ENCODE data around the gene RPS3A. TPM values are rescaled to one million over a fixed set of nuclear protein-coding genes. Genes with fewer than 3 reads are reported as not detected.
"Not testable (repeated sequence)": the region's sequence is repeated elsewhere in the genome, so short reads cannot be mapped to it uniquely, and the experiment has no call there.

Gene RPS3A
- total RNA-seq, 2 experiments from 2014 or later, result 1,980 to 2,148 TPM

GRCh38 chr4:151098979-151099228, 524 bp upstream of the RPS3A start:
- POLR2A ChIA-PET, result interaction anchor here (0.6 to 3.3 kb wide), 6 partner anchors 10 to 161 kb away, joined by 3 to 32 read pairs (median 4); partner anchors contain the start of gene LRBA
- H3K4me3 Mint-ChIP-seq, result peak overlapping the region; percentile 96
- H3K27ac Mint-ChIP-seq, result peak overlapping the region; percentile 96
- peaks cover 33% of the 10 kb centered on the region for H3K36me3 Mint-ChIP-seq
- no peak for ATAC-seq (ENCODE audit: low read depth)
- peaks cover 33% of the 10 kb centered on the region for H3K4me1 Mint-ChIP-seq
- no peaks in the 10 kb centered on the region for H3K27me3 Mint-ChIP-seq
- DNase-seq, result no peak
- H3K9me3 Mint-ChIP-seq, result no peaks in the 10 kb centered on the region

DNA sequence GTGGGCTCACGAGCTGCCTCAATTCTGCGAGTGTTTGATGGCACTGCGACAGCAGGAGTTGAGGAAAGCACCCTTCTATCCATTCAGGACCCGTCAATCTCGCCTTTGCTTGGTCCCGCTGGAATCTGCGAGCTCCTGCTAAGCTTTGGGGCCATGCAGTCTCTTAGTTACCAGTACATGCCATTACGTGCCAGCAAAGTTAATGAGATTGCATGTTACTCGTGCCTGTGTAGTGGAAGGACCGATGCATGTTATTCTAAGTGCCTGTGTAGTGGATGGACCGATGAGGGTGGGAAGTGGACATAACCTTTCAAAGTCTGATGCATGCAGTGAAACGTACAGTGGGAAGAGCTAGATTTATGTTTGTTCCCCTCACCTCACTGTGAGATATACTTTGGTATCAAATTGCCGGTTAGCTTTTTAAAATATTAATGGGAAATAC, 569 bp downstream of the RPS3A start:
- peak overlapping the region; percentile 96 for H3K27ac Mint-ChIP-seq
- H3K36me3 Mint-ChIP-seq, result peaks cover 40% of the 10 kb centered on the region
- DNase-seq (no peak), ATAC-seq (ENCODE audit: low read depth) (no peak)
- peaks cover 36% of the 10 kb centered on the region for H3K4me1 Mint-ChIP-seq
- POLR2A ChIA-PET, result interaction anchor here (0.5 to 1.8 kb wide), 3 partner anchors 61 to 88 kb away, joined by 3 to 4 read pairs (median 4); no protein-coding TSS in a partner anchor
- H3K4me3 Mint-ChIP-seq, result peak overlapping the region; percentile 96
- H3K27me3 Mint-ChIP-seq, result no peaks in the 10 kb centered on the region
- H3K9me3 Mint-ChIP-seq, result no peaks in the 10 kb centered on the region

DNA sequence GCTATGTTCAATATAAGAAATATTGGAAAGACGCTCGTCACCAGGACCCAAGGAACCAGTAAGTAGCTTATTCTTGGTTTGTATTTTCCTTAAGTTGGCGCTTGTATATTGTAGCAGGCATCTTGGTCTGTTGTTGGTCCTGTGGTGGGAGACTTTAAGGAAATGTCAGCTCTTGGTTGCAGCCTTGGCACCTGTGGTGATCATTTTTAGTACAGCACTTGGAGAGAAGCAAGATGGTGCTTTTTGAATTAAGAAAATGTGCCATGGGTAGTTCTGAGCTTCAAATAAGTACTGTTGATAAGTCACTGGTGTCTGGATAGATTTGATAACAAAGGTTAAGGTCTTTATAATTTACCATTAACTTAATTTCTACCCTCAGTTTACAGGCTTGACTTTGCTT, 1.1 kb downstream of the RPS3A start:
- ATAC-seq (ENCODE audit: low read depth) (no peak), DNase-seq (no peak)
- Mint-ChIP-seq H3K27me3 (no peaks in the 10 kb centered on the region), H3K9me3 (no peaks in the 10 kb centered on the region), H3K27ac (peak overlapping the region; percentile 96), H3K36me3 (peaks cover 40% of the 10 kb centered on the region), H3K4me1 (peaks cover 36% of the 10 kb centered on the region), H3K4me3 (peak overlapping the region; percentile 96)
- POLR2A ChIA-PET, result interaction anchor here (1.8 kb wide), 1 partner anchor 88 kb away, joined by 4 read pairs; no protein-coding TSS in a partner anchor

DNA sequence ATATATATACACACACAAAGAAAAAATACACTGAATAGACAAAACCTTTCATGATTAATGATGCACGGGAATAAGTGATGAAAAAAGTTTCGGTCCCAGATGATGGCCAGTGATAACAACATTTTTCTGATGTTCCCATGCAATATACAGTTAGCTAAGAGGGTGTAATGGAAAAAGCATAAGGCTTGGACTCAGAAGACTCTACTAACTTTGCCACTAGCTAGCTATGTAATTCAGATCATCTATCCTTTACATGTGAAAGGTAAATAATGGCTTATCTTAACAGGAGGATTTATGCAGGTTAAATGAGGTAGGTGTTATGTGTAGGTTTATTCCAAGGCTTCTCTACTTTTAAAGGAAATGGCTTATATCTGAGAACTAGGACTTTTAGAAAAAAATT, 4.3 kb downstream of the RPS3A start:
- DNase-seq (no peak), ATAC-seq (ENCODE audit: low read depth) (no peak)
- no peaks in the 10 kb centered on the region for H3K27me3 Mint-ChIP-seq
- no peak overlapping the region for H3K4me3 Mint-ChIP-seq
- H3K27ac Mint-ChIP-seq, result no peak overlapping the region
- no peaks in the 10 kb centered on the region for H3K9me3 Mint-ChIP-seq
- POLR2A ChIA-PET, result interaction anchor here (1.0 kb wide), 1 partner anchor 89 kb away, joined by 4 read pairs; the partner anchor contains the start of gene LRBA
- peaks cover 54% of the 10 kb centered on the region for H3K36me3 Mint-ChIP-seq
- H3K4me1 Mint-ChIP-seq, result peaks cover 30% of the 10 kb centered on the region

- Mint-ChIP-seq H3K4me1 (peaks cover 27% of the 10 kb centered on the region), H3K36me3 (peaks cover 55% of the 10 kb centered on the region), H3K4me3 (no peak overlapping the region)
Observed at GRCh38 chr4:151104621-151105020, 5.2 kb downstream of the RPS3A start.

GRCh38 chr4:151105454-151106032, 6.1 kb downstream of the RPS3A start:
- ATAC-seq (ENCODE audit: low read depth) (no peak), DNase-seq (no peak)
- H3K4me1 Mint-ChIP-seq, result peaks cover 25% of the 10 kb centered on the region
- H3K27ac Mint-ChIP-seq, result no peak overlapping the region
- no peak overlapping the region for H3K4me3 Mint-ChIP-seq
- peaks cover 48% of the 10 kb centered on the region for H3K36me3 Mint-ChIP-seq
- POLR2A ChIA-PET, result no interaction called here
- no peaks in the 10 kb centered on the region for H3K27me3 Mint-ChIP-seq
- no peaks in the 10 kb centered on the region for H3K9me3 Mint-ChIP-seq

More at GRCh38 chr4:151104621-151105020, 5.2 kb downstream of the RPS3A start:
- Mint-ChIP-seq H3K27ac (no peak overlapping the region), H3K9me3 (no peaks in the 10 kb centered on the region), H3K27me3 (no peaks in the 10 kb centered on the region)
- DNase-seq (no peak), ATAC-seq (ENCODE audit: low read depth) (no peak)
- POLR2A ChIA-PET, result no interaction called here

DNA sequence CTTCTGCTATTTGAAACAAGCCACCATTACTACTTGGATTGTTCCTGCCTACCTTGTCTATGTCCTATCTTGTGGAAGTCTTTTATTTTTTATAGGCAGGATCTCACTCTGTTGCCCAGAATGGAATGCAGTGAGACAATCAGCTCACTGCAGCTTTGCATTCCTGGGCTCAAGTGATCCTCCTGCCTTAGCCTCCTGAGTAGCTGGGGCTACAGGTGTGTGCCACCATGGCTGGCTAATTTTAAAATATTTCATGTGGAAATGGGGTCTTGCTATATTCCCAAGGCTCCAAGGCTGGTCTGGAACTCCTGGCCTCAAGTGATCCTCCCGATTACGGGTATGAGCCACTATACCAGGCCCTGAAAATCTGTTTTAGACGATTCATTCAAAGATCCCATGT, 7.6 kb downstream of the RPS3A start:
- Mint-ChIP-seq H3K4me3 (no peak overlapping the region), H3K27me3 (no peaks in the 10 kb centered on the region), H3K4me1 (peaks cover 13% of the 10 kb centered on the region), H3K9me3 (no peaks in the 10 kb centered on the region), H3K36me3 (peaks cover 35% of the 10 kb centered on the region), H3K27ac (no peak overlapping the region)
- no peak for DNase-seq
- POLR2A ChIA-PET, result no interaction called here
- ATAC-seq (ENCODE audit: low read depth), result no peak

- Mint-ChIP-seq H3K4me1 (peaks cover 1% of the 10 kb centered on the region), H3K27me3 (no peaks in the 10 kb centered on the region), H3K36me3 (peaks cover 19% of the 10 kb centered on the region), H3K4me3 (no peak overlapping the region), H3K27ac (no peak overlapping the region), H3K9me3 (no peaks in the 10 kb centered on the region)
- POLR2A ChIA-PET, result no interaction called here
- ATAC-seq (ENCODE audit: low read depth) (no peak), DNase-seq (no peak)
Observed at GRCh38 chr4:151110236-151110635, 10.8 kb downstream of the RPS3A start.

GRCh38 chr4:151114338-151114737, 14.9 kb downstream of the RPS3A start:
- Mint-ChIP-seq H3K9me3 (no peaks in the 10 kb centered on the region), H3K4me3 (no peak overlapping the region), H3K36me3 (peaks cover 5% of the 10 kb centered on the region), H3K27me3 (no peaks in the 10 kb centered on the region), H3K4me1 (no peaks in the 10 kb centered on the region), H3K27ac (no peak overlapping the region)
- DNase-seq (no peak), ATAC-seq (ENCODE audit: low read depth) (no peak)
- POLR2A ChIA-PET, result no interaction called here

- Mint-ChIP-seq H3K27ac (no peak overlapping the region), H3K36me3 (peaks cover 5% of the 10 kb centered on the region), H3K4me3 (no peak overlapping the region), H3K4me1 (no peaks in the 10 kb centered on the region), H3K9me3 (no peaks in the 10 kb centered on the region), H3K27me3 (no peaks in the 10 kb centered on the region)
- no peak for ATAC-seq (ENCODE audit: low read depth)
- POLR2A ChIA-PET, result no interaction called here
- no peak for DNase-seq
Observed at GRCh38 chr4:151114986-151115385, 15.6 kb downstream of the RPS3A start.

GRCh38 chr4:151117371-151117962, 18.0 kb downstream of the RPS3A start:
- POLR2A ChIA-PET, result interaction anchor here (1.0 kb wide), 1 partner anchor 10 kb away, joined by 3 read pairs; no protein-coding TSS in a partner anchor
- Mint-ChIP-seq H3K27ac (no peak overlapping the region), H3K27me3 (no peaks in the 10 kb centered on the region), H3K9me3 (no peaks in the 10 kb centered on the region), H3K36me3 (peaks cover 5% of the 10 kb centered on the region), H3K4me3 (no peak overlapping the region), H3K4me1 (peaks cover 3% of the 10 kb centered on the region)
- no peak for DNase-seq
- peak; percentile 58 for ATAC-seq (ENCODE audit: low read depth)

- H3K36me3 Mint-ChIP-seq, result no peaks in the 10 kb centered on the region
- no peak for DNase-seq
Observed at GRCh38 chr4:151129796-151130195, 30.4 kb downstream of the RPS3A start.

GRCh38 chr4:151133311-151133710, 33.9 kb downstream of the RPS3A start:
- POLR2A ChIA-PET, result no interaction called here
- H3K4me1 Mint-ChIP-seq, result no peaks in the 10 kb centered on the region
- ATAC-seq (ENCODE audit: low read depth) (no peak), DNase-seq (no peak)
- no peaks in the 10 kb centered on the region for H3K9me3 Mint-ChIP-seq
- H3K4me3 Mint-ChIP-seq, result no peak overlapping the region
- H3K27me3 Mint-ChIP-seq, result peaks cover 2% of the 10 kb centered on the region
- H3K27ac Mint-ChIP-seq, result no peak overlapping the region
- no peaks in the 10 kb centered on the region for H3K36me3 Mint-ChIP-seq

More at GRCh38 chr4:151129796-151130195, 30.4 kb downstream of the RPS3A start:
- H3K9me3 Mint-ChIP-seq, result no peaks in the 10 kb centered on the region
- peaks cover 2% of the 10 kb centered on the region for H3K27me3 Mint-ChIP-seq
- no peaks in the 10 kb centered on the region for H3K4me1 Mint-ChIP-seq
- no peak overlapping the region for H3K4me3 Mint-ChIP-seq
- no peak overlapping the region for H3K27ac Mint-ChIP-seq
- ATAC-seq (ENCODE audit: low read depth), result no peak
- POLR2A ChIA-PET, result no interaction called here

- H3K9me3 Mint-ChIP-seq; H3K4me3 Mint-ChIP-seq; H3K4me1 Mint-ChIP-seq; ATAC-seq (ENCODE audit: low read depth); H3K27ac Mint-ChIP-seq; POLR2A ChIA-PET; DNase-seq; H3K27me3 Mint-ChIP-seq; H3K36me3 Mint-ChIP-seq: not testable (repeated sequence)
Observed at GRCh38 chr4:151136048-151136447, 36.6 kb downstream of the RPS3A start.

Data from activated naive CD8-positive, alpha-beta T cell treated with anti-CD3 and anti-CD28 coated beads, Interleukin-2, amount 10 ng/mL, durations not matched to agents 7 days and 5 days (primary cell).